GM23338 (cell line): ENCODE data around the gene MLH1. TPM values are rescaled to one million over a fixed set of nuclear protein-coding genes. Genes with fewer than 3 reads are reported as not detected.

Experiments
- ATAC-seq: fragments of 200-7000 bp; cut with Tn5 transposase; 3 replicates; pipeline ENCODE4 v1.9.1; 2020
- DNase-seq: peaks from one replicate; pipeline ENCODE4 v3.0.0-alpha.2; 2015; ENCODE audit warnings: low spot score
- H2AFZ ChIP-seq: fragments of 200-600 bp; sonication (generic); 2 replicates; pipeline ENCODE4 v1.8.0; 2016; ENCODE audit warnings: antibody characterized with exemption, mild to moderate bottlenecking, moderate library complexity
- H3F3A ChIP-seq: fragments of 200-600 bp; sonication (generic); replicated peaks from 2 replicates; pipeline ENCODE4 v1.8.0; 2017; ENCODE audit warnings: antibody characterized with exemption, mixed run types, low read depth
- H3K27ac ChIP-seq: fragments of 200-600 bp; sonication (generic); 2 replicates; pipeline ENCODE4 v1.6.1; 2016; ENCODE audit warnings: low read depth
- H3K27me3 ChIP-seq: fragments of 200-600 bp; sonication (generic); 2 replicates; pipeline ENCODE4 v1.8.0; 2016; ENCODE audit warnings: mild to moderate bottlenecking, mixed run types, moderate library complexity; ENCODE audit not compliant: insufficient read depth
- H3K36me3 ChIP-seq: fragments of 200-600 bp; sonication (generic); 2 replicates; pipeline ENCODE4 v1.8.0; 2016; ENCODE audit warnings: mild to moderate bottlenecking; ENCODE audit not compliant: insufficient read depth
- H3K4me1 ChIP-seq: fragments of 200-600 bp; sonication (generic); 2 replicates; pipeline ENCODE4 v1.8.0; 2016; ENCODE audit warnings: mild to moderate bottlenecking, moderate library complexity; ENCODE audit not compliant: insufficient read depth
- H3K4me2 ChIP-seq: fragments of 200-600 bp; sonication (generic); 2 replicates; pipeline ENCODE4 v1.7.1; 2017; ENCODE audit warnings: mixed run types
- H3K4me3 ChIP-seq: fragments of 200-600 bp; sonication (generic); 2 replicates; pipeline ENCODE4 v1.6.1; 2016; ENCODE audit warnings: mixed run types
- H3K79me2 ChIP-seq: fragments of 200-600 bp; sonication (generic); replicated peaks from 2 replicates; pipeline ENCODE4 v1.8.0; 2017; ENCODE audit warnings: mild to moderate bottlenecking; ENCODE audit not compliant: insufficient read depth
- H3K9me2 ChIP-seq: fragments of 200-600 bp; sonication (generic); 2 replicates; pipeline ENCODE4 v1.8.0; 2017; ENCODE audit not compliant: insufficient read depth
- H4K20me1 ChIP-seq: fragments of 200-600 bp; sonication (generic); replicated peaks from 2 replicates; pipeline ENCODE4 v1.8.0; 2017; ENCODE audit warnings: mild to moderate bottlenecking; ENCODE audit not compliant: insufficient read depth
- H3K27ac Mint-ChIP-seq: 2 replicates; pipeline ENCODE4 v1.8.0; 2020; ENCODE audit warnings: inconsistent platforms, mild to moderate bottlenecking, moderate library complexity, mixed read lengths
- H3K27me3 Mint-ChIP-seq: 3 replicates; pipeline ENCODE4 v1.8.0; 2022; ENCODE audit warnings: low read depth, mild to moderate bottlenecking, moderate library complexity, mixed read lengths, inconsistent platforms; ENCODE audit not compliant: insufficient read depth, poor library complexity
- H3K36me3 Mint-ChIP-seq: 3 replicates; pipeline ENCODE4 v1.8.0; 2021; ENCODE audit warnings: low read depth, mild to moderate bottlenecking, inconsistent platforms, moderate library complexity, mixed read lengths
- H3K4me1 Mint-ChIP-seq: 3 replicates; pipeline ENCODE4 v1.8.0; 2020; ENCODE audit warnings: mild to moderate bottlenecking, inconsistent platforms, mixed read lengths
- H3K4me3 Mint-ChIP-seq: 3 replicates; pipeline ENCODE4 v1.8.0; 2021; ENCODE audit warnings: moderate library complexity, mild to moderate bottlenecking, inconsistent platforms, mixed read lengths
- H3K9me3 Mint-ChIP-seq: 3 replicates; pipeline ENCODE4 v1.8.0; 2020; ENCODE audit warnings: moderate library complexity, mild to moderate bottlenecking, inconsistent platforms, mixed read lengths
- CREB1 ChIP-seq: fragments of 250-450 bp; sonication (Bioruptor Pico); IDR thresholded peaks from 2 replicates; pipeline ENCODE4 v1.5.0; 2020; ENCODE audit warnings: low read depth, mild to moderate bottlenecking, moderate library complexity
- EZH2 ChIP-seq: fragments of 200-600 bp; sonication (generic); IDR thresholded peaks from one replicate; pipeline ENCODE4 v1.8.0; 2017; ENCODE audit warnings: antibody characterized with exemption, mild to moderate bottlenecking, low read depth; ENCODE audit not compliant: unreplicated experiment
- EZH2phosphoT487 ChIP-seq: fragments of 200-600 bp; sonication (generic); IDR thresholded peaks from one replicate; pipeline ENCODE4 v1.8.1; 2018; ENCODE audit warnings: antibody characterized with exemption; ENCODE audit not compliant: unreplicated experiment
- JUNB ChIP-seq: IDR thresholded peaks from one replicate; pipeline ENCODE4 v1.6.1; 2016; ENCODE audit warnings: antibody characterized with exemption; ENCODE audit not compliant: unreplicated experiment
- NANOG ChIP-seq: IDR thresholded peaks from 2 replicates; pipeline ENCODE4 v1.6.1; 2016; ENCODE audit warnings: antibody characterized with exemption, borderline replicate concordance
- STAT1 ChIP-seq: IDR thresholded peaks from one replicate; pipeline ENCODE4 v1.6.1; 2016; ENCODE audit warnings: antibody characterized with exemption; ENCODE audit not compliant: unreplicated experiment
- ZNF114 ChIP-seq: fragments of 250-450 bp; sonication (Bioruptor Pico); IDR thresholded peaks from 2 replicates; pipeline ENCODE4 v1.5.0; 2020; ENCODE audit warnings: mild to moderate bottlenecking, moderate library complexity
- ZNF331 ChIP-seq: fragments of 250-450 bp; sonication (Bioruptor Pico); IDR thresholded peaks from 2 replicates; pipeline ENCODE4 v1.5.0; 2020; ENCODE audit warnings: low read depth, mild to moderate bottlenecking, moderate library complexity
- polyA plus RNA-seq: library from polyadenylated mRNA; unstranded; fragments of >200 nt; fragmentation: Nextera tagmentation; extraction: Ambion mirVana; gene quantifications from 2 replicates; pipeline ENCODE4 v1.2.1, GENCODE V29; 2016
- total RNA-seq: library from RNA; depleted of rRNA; stranded (reverse); fragments of >200 nt; shearing (Covaris generic); gene quantifications from 2 replicates; pipeline ENCODE4 v1.2.3, GENCODE V29; 2014
- TF ChIP-seq, protein P1 (sequence below): IDR thresholded peaks from one replicate; pipeline ENCODE4 v1.6.1; 2018; ENCODE audit warnings: antibody characterized with exemption; ENCODE audit not compliant: unreplicated experiment
- TF ChIP-seq, protein P2 (sequence below): IDR thresholded peaks from 2 replicates; pipeline ENCODE4 v1.6.1; 2016; ENCODE audit warnings: antibody characterized with exemption
- TF ChIP-seq, protein P3 (sequence below), 2 experiments: fragments of 200-600 bp in 1 of 2; sonication (generic) in 1 of 2; conservative IDR thresholded peaks; 2 replicates each; pipeline versions ENCODE4 v1.5.1 to v1.6.1; 2016 to 2017; ENCODE audit warnings: antibody characterized with exemption in 2 of 2, low read depth in 2 of 2, mild to moderate bottlenecking in 2 of 2, moderate library complexity in 1 of 2
- TF ChIP-seq, protein P4 (sequence below): fragments of 250-450 bp; sonication (Bioruptor Pico); IDR thresholded peaks from 2 replicates; pipeline ENCODE4 v1.5.0; 2020; ENCODE audit warnings: mild to moderate bottlenecking, moderate library complexity

MLH1 gene
- total and polyA plus RNA-seq, 2 experiments from 2014 or later: 31.7 to 58.0 TPM

DNA sequence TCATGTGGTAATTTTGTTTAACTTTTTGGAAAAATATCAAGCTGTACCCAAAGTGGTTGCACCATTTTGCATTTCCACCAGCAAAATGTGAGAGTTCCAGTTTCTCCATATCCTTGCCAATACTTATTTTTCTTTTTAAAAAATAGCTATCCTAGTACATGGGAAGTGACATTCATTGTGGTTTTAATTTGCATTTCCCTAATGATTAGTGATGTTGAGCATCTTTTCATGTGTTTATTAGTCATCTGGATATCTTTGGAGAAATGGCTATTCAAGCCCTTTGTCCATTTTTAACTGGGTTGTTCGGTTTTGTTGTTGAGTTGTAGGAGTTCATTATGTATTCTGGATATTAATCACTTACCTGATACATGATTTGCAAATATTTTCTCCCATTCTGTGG is 29.0 kb upstream of the MLH1 start:
- DNase-seq (no peak), ATAC-seq (no peak)
- H3K36me3 ChIP-seq: no peaks in the 10 kb centered on the region
- Mint-ChIP-seq H3K4me1 (peaks cover 20% of the 10 kb centered on the region), H3K27me3 (peaks cover 4% of the 10 kb centered on the region), H3K4me3 (no peak overlapping the region), H3K27ac (no peak overlapping the region), H3K9me3 (no peaks in the 10 kb centered on the region), H3K36me3 (no peaks in the 10 kb centered on the region)
- no peaks in the 10 kb centered on the region for H3K27me3 ChIP-seq
- H2AFZ ChIP-seq: no peak overlapping the region
- no peaks in the 10 kb centered on the region for H4K20me1 ChIP-seq
- no peaks in the 10 kb centered on the region for H3K9me2 ChIP-seq
- H3K27ac ChIP-seq: no peak overlapping the region
- H3K4me3 ChIP-seq: no peak overlapping the region
- H3K79me2 ChIP-seq: no peaks in the 10 kb centered on the region
- H3K4me1 ChIP-seq: peaks cover 13% of the 10 kb centered on the region
- no peak overlapping the region for H3K4me2 ChIP-seq
- H3F3A ChIP-seq: no peaks in the 10 kb centered on the region
- TF ChIP-seq STAT1 (no peak), JUNB (no peak), EZH2 (no peak), NANOG (no peak), EZH2phosphoT487 (no peak), ZNF331 (no peak), CREB1 (CRISPR knock-in tag) (no peak), ZNF114 (CRISPR knock-in tag) (no peak)
- TF ChIP-seq, protein P1, sequence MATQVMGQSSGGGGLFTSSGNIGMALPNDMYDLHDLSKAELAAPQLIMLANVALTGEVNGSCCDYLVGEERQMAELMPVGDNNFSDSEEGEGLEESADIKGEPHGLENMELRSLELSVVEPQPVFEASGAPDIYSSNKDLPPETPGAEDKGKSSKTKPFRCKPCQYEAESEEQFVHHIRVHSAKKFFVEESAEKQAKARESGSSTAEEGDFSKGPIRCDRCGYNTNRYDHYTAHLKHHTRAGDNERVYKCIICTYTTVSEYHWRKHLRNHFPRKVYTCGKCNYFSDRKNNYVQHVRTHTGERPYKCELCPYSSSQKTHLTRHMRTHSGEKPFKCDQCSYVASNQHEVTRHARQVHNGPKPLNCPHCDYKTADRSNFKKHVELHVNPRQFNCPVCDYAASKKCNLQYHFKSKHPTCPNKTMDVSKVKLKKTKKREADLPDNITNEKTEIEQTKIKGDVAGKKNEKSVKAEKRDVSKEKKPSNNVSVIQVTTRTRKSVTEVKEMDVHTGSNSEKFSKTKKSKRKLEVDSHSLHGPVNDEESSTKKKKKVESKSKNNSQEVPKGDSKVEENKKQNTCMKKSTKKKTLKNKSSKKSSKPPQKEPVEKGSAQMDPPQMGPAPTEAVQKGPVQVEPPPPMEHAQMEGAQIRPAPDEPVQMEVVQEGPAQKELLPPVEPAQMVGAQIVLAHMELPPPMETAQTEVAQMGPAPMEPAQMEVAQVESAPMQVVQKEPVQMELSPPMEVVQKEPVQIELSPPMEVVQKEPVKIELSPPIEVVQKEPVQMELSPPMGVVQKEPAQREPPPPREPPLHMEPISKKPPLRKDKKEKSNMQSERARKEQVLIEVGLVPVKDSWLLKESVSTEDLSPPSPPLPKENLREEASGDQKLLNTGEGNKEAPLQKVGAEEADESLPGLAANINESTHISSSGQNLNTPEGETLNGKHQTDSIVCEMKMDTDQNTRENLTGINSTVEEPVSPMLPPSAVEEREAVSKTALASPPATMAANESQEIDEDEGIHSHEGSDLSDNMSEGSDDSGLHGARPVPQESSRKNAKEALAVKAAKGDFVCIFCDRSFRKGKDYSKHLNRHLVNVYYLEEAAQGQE: no peak
- TF ChIP-seq, protein P2, sequence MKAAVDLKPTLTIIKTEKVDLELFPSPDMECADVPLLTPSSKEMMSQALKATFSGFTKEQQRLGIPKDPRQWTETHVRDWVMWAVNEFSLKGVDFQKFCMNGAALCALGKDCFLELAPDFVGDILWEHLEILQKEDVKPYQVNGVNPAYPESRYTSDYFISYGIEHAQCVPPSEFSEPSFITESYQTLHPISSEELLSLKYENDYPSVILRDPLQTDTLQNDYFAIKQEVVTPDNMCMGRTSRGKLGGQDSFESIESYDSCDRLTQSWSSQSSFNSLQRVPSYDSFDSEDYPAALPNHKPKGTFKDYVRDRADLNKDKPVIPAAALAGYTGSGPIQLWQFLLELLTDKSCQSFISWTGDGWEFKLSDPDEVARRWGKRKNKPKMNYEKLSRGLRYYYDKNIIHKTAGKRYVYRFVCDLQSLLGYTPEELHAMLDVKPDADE: no peak
- TF ChIP-seq, protein P3, sequence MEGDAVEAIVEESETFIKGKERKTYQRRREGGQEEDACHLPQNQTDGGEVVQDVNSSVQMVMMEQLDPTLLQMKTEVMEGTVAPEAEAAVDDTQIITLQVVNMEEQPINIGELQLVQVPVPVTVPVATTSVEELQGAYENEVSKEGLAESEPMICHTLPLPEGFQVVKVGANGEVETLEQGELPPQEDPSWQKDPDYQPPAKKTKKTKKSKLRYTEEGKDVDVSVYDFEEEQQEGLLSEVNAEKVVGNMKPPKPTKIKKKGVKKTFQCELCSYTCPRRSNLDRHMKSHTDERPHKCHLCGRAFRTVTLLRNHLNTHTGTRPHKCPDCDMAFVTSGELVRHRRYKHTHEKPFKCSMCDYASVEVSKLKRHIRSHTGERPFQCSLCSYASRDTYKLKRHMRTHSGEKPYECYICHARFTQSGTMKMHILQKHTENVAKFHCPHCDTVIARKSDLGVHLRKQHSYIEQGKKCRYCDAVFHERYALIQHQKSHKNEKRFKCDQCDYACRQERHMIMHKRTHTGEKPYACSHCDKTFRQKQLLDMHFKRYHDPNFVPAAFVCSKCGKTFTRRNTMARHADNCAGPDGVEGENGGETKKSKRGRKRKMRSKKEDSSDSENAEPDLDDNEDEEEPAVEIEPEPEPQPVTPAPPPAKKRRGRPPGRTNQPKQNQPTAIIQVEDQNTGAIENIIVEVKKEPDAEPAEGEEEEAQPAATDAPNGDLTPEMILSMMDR (conservative IDR thresholded peaks at IDR 0.05; ENCODE audit: low read depth in 2 of 2): no peak
- TF ChIP-seq, protein P4, sequence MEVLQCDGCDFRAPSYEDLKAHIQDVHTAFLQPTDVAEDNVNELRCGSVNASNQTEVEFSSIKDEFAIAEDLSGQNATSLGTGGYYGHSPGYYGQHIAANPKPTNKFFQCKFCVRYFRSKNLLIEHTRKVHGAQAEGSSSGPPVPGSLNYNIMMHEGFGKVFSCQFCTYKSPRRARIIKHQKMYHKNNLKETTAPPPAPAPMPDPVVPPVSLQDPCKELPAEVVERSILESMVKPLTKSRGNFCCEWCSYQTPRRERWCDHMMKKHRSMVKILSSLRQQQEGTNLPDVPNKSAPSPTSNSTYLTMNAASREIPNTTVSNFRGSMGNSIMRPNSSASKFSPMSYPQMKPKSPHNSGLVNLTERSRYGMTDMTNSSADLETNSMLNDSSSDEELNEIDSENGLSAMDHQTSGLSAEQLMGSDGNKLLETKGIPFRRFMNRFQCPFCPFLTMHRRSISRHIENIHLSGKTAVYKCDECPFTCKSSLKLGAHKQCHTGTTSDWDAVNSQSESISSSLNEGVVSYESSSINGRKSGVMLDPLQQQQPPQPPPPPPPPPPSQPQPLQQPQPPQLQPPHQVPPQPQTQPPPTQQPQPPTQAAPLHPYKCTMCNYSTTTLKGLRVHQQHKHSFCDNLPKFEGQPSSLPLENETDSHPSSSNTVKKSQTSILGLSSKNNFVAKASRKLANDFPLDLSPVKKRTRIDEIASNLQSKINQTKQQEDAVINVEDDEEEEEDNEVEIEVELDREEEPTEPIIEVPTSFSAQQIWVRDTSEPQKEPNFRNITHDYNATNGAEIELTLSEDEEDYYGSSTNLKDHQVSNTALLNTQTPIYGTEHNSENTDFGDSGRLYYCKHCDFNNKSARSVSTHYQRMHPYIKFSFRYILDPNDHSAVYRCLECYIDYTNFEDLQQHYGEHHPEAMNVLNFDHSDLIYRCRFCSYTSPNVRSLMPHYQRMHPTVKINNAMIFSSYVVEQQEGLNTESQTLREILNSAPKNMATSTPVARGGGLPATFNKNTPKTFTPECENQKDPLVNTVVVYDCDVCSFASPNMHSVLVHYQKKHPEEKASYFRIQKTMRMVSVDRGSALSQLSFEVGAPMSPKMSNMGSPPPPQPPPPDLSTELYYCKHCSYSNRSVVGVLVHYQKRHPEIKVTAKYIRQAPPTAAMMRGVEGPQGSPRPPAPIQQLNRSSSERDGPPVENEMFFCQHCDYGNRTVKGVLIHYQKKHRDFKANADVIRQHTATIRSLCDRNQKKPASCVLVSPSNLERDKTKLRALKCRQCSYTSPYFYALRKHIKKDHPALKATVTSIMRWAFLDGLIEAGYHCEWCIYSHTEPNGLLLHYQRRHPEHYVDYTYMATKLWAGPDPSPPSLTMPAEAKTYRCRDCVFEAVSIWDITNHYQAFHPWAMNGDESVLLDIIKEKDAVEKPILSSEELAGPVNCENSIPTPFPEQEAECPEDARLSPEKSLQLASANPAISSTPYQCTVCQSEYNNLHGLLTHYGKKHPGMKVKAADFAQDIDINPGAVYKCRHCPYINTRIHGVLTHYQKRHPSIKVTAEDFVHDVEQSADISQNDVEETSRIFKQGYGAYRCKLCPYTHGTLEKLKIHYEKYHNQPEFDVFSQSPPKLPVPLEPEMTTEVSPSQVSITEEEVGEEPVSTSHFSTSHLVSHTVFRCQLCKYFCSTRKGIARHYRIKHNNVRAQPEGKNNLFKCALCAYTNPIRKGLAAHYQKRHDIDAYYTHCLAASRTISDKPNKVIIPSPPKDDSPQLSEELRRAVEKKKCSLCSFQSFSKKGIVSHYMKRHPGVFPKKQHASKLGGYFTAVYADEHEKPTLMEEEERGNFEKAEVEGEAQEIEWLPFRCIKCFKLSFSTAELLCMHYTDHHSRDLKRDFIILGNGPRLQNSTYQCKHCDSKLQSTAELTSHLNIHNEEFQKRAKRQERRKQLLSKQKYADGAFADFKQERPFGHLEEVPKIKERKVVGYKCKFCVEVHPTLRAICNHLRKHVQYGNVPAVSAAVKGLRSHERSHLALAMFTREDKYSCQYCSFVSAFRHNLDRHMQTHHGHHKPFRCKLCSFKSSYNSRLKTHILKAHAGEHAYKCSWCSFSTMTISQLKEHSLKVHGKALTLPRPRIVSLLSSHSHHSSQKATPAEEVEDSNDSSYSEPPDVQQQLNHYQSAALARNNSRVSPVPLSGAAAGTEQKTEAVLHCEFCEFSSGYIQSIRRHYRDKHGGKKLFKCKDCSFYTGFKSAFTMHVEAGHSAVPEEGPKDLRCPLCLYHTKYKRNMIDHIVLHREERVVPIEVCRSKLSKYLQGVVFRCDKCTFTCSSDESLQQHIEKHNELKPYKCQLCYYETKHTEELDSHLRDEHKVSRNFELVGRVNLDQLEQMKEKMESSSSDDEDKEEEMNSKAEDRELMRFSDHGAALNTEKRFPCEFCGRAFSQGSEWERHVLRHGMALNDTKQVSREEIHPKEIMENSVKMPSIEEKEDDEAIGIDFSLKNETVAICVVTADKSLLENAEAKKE (CRISPR knock-in tag): no peak
